AG04450 (cell line): ENCODE data around the gene KIAA1217. TPM values are rescaled to one million over a fixed set of nuclear protein-coding genes. Genes with fewer than 3 reads are reported as not detected.

Experiments used
- CTCF ChIA-PET: fragments of 300-600, 350-600 bp; formaldehyde crosslinking; extraction: SDS; loops from one replicate; lab custom pipeline; 2022; ENCODE audit warnings: antibody characterized with exemption, inconsistent platforms; lab: Charles Lee
- POLR2A ChIA-PET: fragments of 350-600 bp; formaldehyde crosslinking; extraction: SDS; loops from one replicate; lab custom pipeline; 2021; ENCODE audit warnings: antibody characterized with exemption, inconsistent platforms; lab: Yijun Ruan, JAX
- DNase-seq: peaks from one replicate; pipeline ENCODE4 v3.0.0-alpha.2; 2011; ENCODE audit warnings: low read depth, low spot score
- H3K27ac ChIP-seq: one replicate; pipeline ENCODE4 v1.5.1; 2012; ENCODE audit warnings: low read depth, low read length, control low read depth
- H3K27me3 ChIP-seq: one replicate; pipeline ENCODE4 v1.6.0; 2012; ENCODE audit warnings: low read length; ENCODE audit not compliant: control insufficient read depth, insufficient read depth
- H3K4me3 ChIP-seq: 2 replicates; pipeline ENCODE4 v1.5.1; 2011; ENCODE audit warnings: mild to moderate bottlenecking, low read depth, low read length, control low read depth
- H3K9me3 ChIP-seq: 2 replicates; pipeline ENCODE4 v1.5.1; 2012; ENCODE audit warnings: low read length; ENCODE audit not compliant: control insufficient read depth, insufficient read depth
- CTCF ChIP-seq: IDR thresholded peaks from 2 replicates; pipeline ENCODE4 v1.5.1; 2011; ENCODE audit warnings: low read depth, low read length, control low read depth, inconsistent platforms
- polyA plus RNA-seq: library from polyadenylated mRNA; depleted of rRNA; stranded (reverse); fragments of >200 nt; gene quantifications from 2 replicates; pipeline ENCODE4 v1.2.3, GENCODE V29; 2011

The KIAA1217 gene
- polyA plus RNA-seq, 1 experiment = 5.4 TPM

- Histone ChIP-seq H3K9me3 (no peaks in the 10 kb centered on the region), H3K4me3 (no peak overlapping the region), H3K27me3 (peaks cover 6% of the 10 kb centered on the region), H3K27ac (no peak overlapping the region)
- TF ChIP-seq CTCF = no peak
- ChIA-PET POLR2A (no interaction called here), CTCF (interaction anchor here (0.8 kb wide), 1 partner anchor 21 kb away, joined by 4 read pairs; no protein-coding TSS in a partner anchor)
- DNase-seq = no peak
Measured at GRCh38 chr10:24381235-24382010, 172.5 kb downstream of the KIAA1217 start.

GRCh38 chr10:24382045-24382444 lies 173.1 kb downstream of the KIAA1217 start:
- POLR2A ChIA-PET = interaction anchor here (0.7 kb wide), 1 partner anchor 45 kb away, joined by 3 read pairs; no protein-coding TSS in a partner anchor
- Histone ChIP-seq H3K27ac (no peak overlapping the region), H3K4me3 (no peak overlapping the region), H3K9me3 (no peaks in the 10 kb centered on the region), H3K27me3 (peaks cover 6% of the 10 kb centered on the region)
- CTCF ChIA-PET = interaction anchor here (0.8 kb wide), 1 partner anchor 22 kb away, joined by 4 read pairs; no protein-coding TSS in a partner anchor
- no peak for DNase-seq
- no peak for TF ChIP-seq CTCF

- Histone ChIP-seq H3K27ac (no peak overlapping the region), H3K4me3 (no peak overlapping the region), H3K9me3 (no peaks in the 10 kb centered on the region), H3K27me3 (peaks cover 6% of the 10 kb centered on the region)
- no peak for TF ChIP-seq CTCF
- ChIA-PET POLR2A (interaction anchor here (0.7 kb wide), 1 partner anchor 45 kb away, joined by 3 read pairs; no protein-coding TSS in a partner anchor), CTCF (interaction anchor here (1.3 kb wide), 1 partner anchor 16 kb away, joined by 3 read pairs; no protein-coding TSS in a partner anchor)
- no peak for DNase-seq
Measured at GRCh38 chr10:24382596-24382978, 173.6 kb downstream of the KIAA1217 start.

GRCh38 chr10:24382979-24383663 lies 174.2 kb downstream of the KIAA1217 start:
- POLR2A ChIA-PET = interaction anchor here (0.6 to 0.7 kb wide), 2 partner anchors 44 to 131 kb away, joined by 3 to 5 read pairs; no protein-coding TSS in a partner anchor
- no peak for DNase-seq
- Histone ChIP-seq H3K9me3 (no peaks in the 10 kb centered on the region), H3K27ac (peak overlapping the region; percentile 52), H3K27me3 (peaks cover 6% of the 10 kb centered on the region), H3K4me3 (no peak overlapping the region)
- CTCF ChIA-PET = interaction anchor here (0.6 to 1.5 kb wide), 7 partner anchors 8 to 389 kb away, joined by 3 to 9 read pairs (median 4); no protein-coding TSS in a partner anchor
- TF ChIP-seq CTCF = no peak
